Neuron (in vitro differentiated cells): Measurements from ENCODE around the gene ADIPOQ.
"Not testable (repeated sequence)": the region's sequence is repeated elsewhere in the genome, so short reads cannot be mapped to it uniquely, and the experiment has no call there.

ENCODE experiments used
- H2AFZ ChIP-seq: one replicate; pipeline ENCODE4 v1.6.1; 2013; ENCODE audit warnings: low read depth, mild to moderate bottlenecking, inconsistent platforms, low read length, moderate library complexity
- H3K27me3 ChIP-seq: one replicate; pipeline ENCODE4 v1.6.1; 2013; ENCODE audit warnings: low read length; ENCODE audit not compliant: insufficient read depth
- H3K36me3 ChIP-seq: one replicate; pipeline ENCODE4 v1.6.1; 2013; ENCODE audit warnings: low read length; ENCODE audit not compliant: insufficient read depth
- H3K4me1 ChIP-seq: one replicate; pipeline ENCODE4 v1.6.1; 2013; ENCODE audit warnings: low read length; ENCODE audit not compliant: insufficient read depth
- H3K4me3 ChIP-seq: 2 replicates; pipeline ENCODE4 v1.5.1; 2013; ENCODE audit warnings: mild to moderate bottlenecking, low read length, moderate library complexity
- H3K9me3 ChIP-seq: one replicate; pipeline ENCODE4 v1.6.1; 2013; ENCODE audit warnings: low read length

Gene ADIPOQ

GRCh38 chr3:186866095-186866494 lies 23.6 kb downstream of the ADIPOQ start:
- not testable (repeated sequence) for H3K36me3 ChIP-seq, H3K4me1 ChIP-seq, H2AFZ ChIP-seq, H3K4me3 ChIP-seq, H3K27me3 ChIP-seq, H3K9me3 ChIP-seq

- no peaks in the 10 kb centered on the region for H3K4me1 ChIP-seq
- H3K9me3 ChIP-seq: no peaks in the 10 kb centered on the region
- no peaks in the 10 kb centered on the region for H3K36me3 ChIP-seq
- no peak overlapping the region for H2AFZ ChIP-seq
- H3K4me3 ChIP-seq: no peak overlapping the region
- H3K27me3 ChIP-seq: no peaks in the 10 kb centered on the region
Measured at GRCh38 chr3:186869253-186870100, 27.0 kb downstream of the ADIPOQ start.

- Histone ChIP-seq H3K4me3 (no peak overlapping the region), H3K9me3 (no peaks in the 10 kb centered on the region), H3K4me1 (no peaks in the 10 kb centered on the region), H3K27me3 (no peaks in the 10 kb centered on the region), H2AFZ (no peak overlapping the region), H3K36me3 (no peaks in the 10 kb centered on the region)
Measured at GRCh38 chr3:186870421-186871201, 28.1 kb downstream of the ADIPOQ start.

- H3K36me3 ChIP-seq: no peaks in the 10 kb centered on the region
- H3K27me3 ChIP-seq: no peaks in the 10 kb centered on the region
- H2AFZ ChIP-seq: no peak overlapping the region
- H3K4me1 ChIP-seq: no peaks in the 10 kb centered on the region
- no peak overlapping the region for H3K4me3 ChIP-seq
- H3K9me3 ChIP-seq: no peaks in the 10 kb centered on the region
Measured at GRCh38 chr3:186871403-186871924, 29.0 kb downstream of the ADIPOQ start.

- not testable (repeated sequence) for H3K9me3 ChIP-seq, H3K4me3 ChIP-seq, H3K36me3 ChIP-seq, H2AFZ ChIP-seq, H3K27me3 ChIP-seq, H3K4me1 ChIP-seq
Measured at GRCh38 chr3:186873796-186874195, 31.3 kb downstream of the ADIPOQ start.

GRCh38 chr3:186874216-186874615 lies 31.7 kb downstream of the ADIPOQ start:
- not testable (repeated sequence) for H3K27me3 ChIP-seq, H3K36me3 ChIP-seq, H3K4me3 ChIP-seq, H2AFZ ChIP-seq, H3K9me3 ChIP-seq, H3K4me1 ChIP-seq

GRCh38 chr3:186874841-186875240 lies 32.3 kb downstream of the ADIPOQ start:
- H3K27me3 ChIP-seq, H3K36me3 ChIP-seq, H2AFZ ChIP-seq, H3K4me1 ChIP-seq, H3K9me3 ChIP-seq, H3K4me3 ChIP-seq: not testable (repeated sequence)

- H3K4me1 ChIP-seq: no peaks in the 10 kb centered on the region
- no peak overlapping the region for H3K4me3 ChIP-seq
- no peak overlapping the region for H2AFZ ChIP-seq
- no peaks in the 10 kb centered on the region for H3K9me3 ChIP-seq
- no peaks in the 10 kb centered on the region for H3K27me3 ChIP-seq
- no peaks in the 10 kb centered on the region for H3K36me3 ChIP-seq
Measured at GRCh38 chr3:186875708-186876107, 33.2 kb downstream of the ADIPOQ start.

GRCh38 chr3:186879781-186880180 lies 37.3 kb downstream of the ADIPOQ start:
- Histone ChIP-seq H3K4me3 (no peak overlapping the region), H3K27me3 (no peaks in the 10 kb centered on the region), H3K36me3 (no peaks in the 10 kb centered on the region), H3K9me3 (no peaks in the 10 kb centered on the region), H2AFZ (no peak overlapping the region), H3K4me1 (no peaks in the 10 kb centered on the region)

- H3K36me3 ChIP-seq: no peaks in the 10 kb centered on the region
- H2AFZ ChIP-seq: no peak overlapping the region
- H3K4me1 ChIP-seq: no peaks in the 10 kb centered on the region
- H3K27me3 ChIP-seq: no peaks in the 10 kb centered on the region
- H3K9me3 ChIP-seq: no peaks in the 10 kb centered on the region
- H3K4me3 ChIP-seq: no peak overlapping the region
Measured at GRCh38 chr3:186880406-186880805, 37.9 kb downstream of the ADIPOQ start.

GRCh38 chr3:186882150-186882524 lies 39.6 kb downstream of the ADIPOQ start:
- Histone ChIP-seq H2AFZ (no peak overlapping the region), H3K9me3 (no peaks in the 10 kb centered on the region), H3K4me1 (no peaks in the 10 kb centered on the region), H3K4me3 (no peak overlapping the region), H3K36me3 (no peaks in the 10 kb centered on the region), H3K27me3 (no peaks in the 10 kb centered on the region)

- no peaks in the 10 kb centered on the region for H3K36me3 ChIP-seq
- no peaks in the 10 kb centered on the region for H3K9me3 ChIP-seq
- no peaks in the 10 kb centered on the region for H3K27me3 ChIP-seq
- H2AFZ ChIP-seq: no peak overlapping the region
- no peaks in the 10 kb centered on the region for H3K4me1 ChIP-seq
- no peak overlapping the region for H3K4me3 ChIP-seq
Measured at GRCh38 chr3:186882881-186883685, 40.6 kb downstream of the ADIPOQ start.

GRCh38 chr3:186883686-186884058 lies 41.2 kb downstream of the ADIPOQ start:
- Histone ChIP-seq H3K27me3 (no peaks in the 10 kb centered on the region), H3K36me3 (no peaks in the 10 kb centered on the region), H2AFZ (no peak overlapping the region), H3K4me3 (no peak overlapping the region), H3K9me3 (no peaks in the 10 kb centered on the region), H3K4me1 (peaks cover 2% of the 10 kb centered on the region)
